ENCODE data around the gene UBE2G1. TPM values are rescaled to one million over a fixed set of nuclear protein-coding genes. Genes with fewer than 3 reads are reported as not detected.

The UBE2G1 gene
- total RNA-seq, 4 donors from 2014 or later, result 152 to 217 (median 180) TPM

GRCh38 chr17:4389079-4389478, 22.6 kb upstream of the UBE2G1 start:
- TF ChIP-seq POLR2A (IDR thresholded peaks at IDR 0.05), result no peak
- TF ChIP-seq CTCF (IDR thresholded peaks at IDR 0.05 in 4 of 5, conservative IDR thresholded peaks at IDR 0.05 in 1 of 5), result no peak
- H3K9me3 ChIP-seq, result no peaks in the 10 kb centered on the region
- H3K27ac ChIP-seq, result no peak overlapping the region
- ATAC-seq (no peak), DNase-seq (no peak)
- no peaks in the 10 kb centered on the region for H3K27me3 ChIP-seq
- in situ Hi-C loops (cut with MboI; ENCODE audit: low sequenced_read_pairs in 4 of 4) (no loop called here), intact Hi-C loops (cut with DNase I; ENCODE audit: low total_unique reads) (no loop called here)
- H3K4me3 ChIP-seq, result no peak overlapping the region
- H3K4me1 ChIP-seq, result no peaks in the 10 kb centered on the region
- H3K36me3 ChIP-seq, result no peaks in the 10 kb centered on the region

- Histone ChIP-seq H3K36me3 (no peaks in the 10 kb centered on the region), H3K27ac (no peak overlapping the region), H3K27me3 (no peaks in the 10 kb centered on the region), H3K4me1 (no peaks in the 10 kb centered on the region), H3K9me3 (no peaks in the 10 kb centered on the region), H3K4me3 (no peak overlapping the region)
- in situ Hi-C loops (cut with MboI; ENCODE audit: low sequenced_read_pairs in 4 of 4) (no loop called here), intact Hi-C loops (cut with DNase I; ENCODE audit: low total_unique reads) (no loop called here)
- ATAC-seq, result no peak
- TF ChIP-seq CTCF (IDR thresholded peaks at IDR 0.05 in 4 of 5, conservative IDR thresholded peaks at IDR 0.05 in 1 of 5), result no peak
- TF ChIP-seq POLR2A (IDR thresholded peaks at IDR 0.05), result no peak
- no peak for DNase-seq
Observed at GRCh38 chr17:4387137-4387536, 20.7 kb upstream of the UBE2G1 start.

GRCh38 chr17:4386406-4386805, 19.9 kb upstream of the UBE2G1 start:
- DNase-seq, result no peak
- intact Hi-C loops (cut with DNase I; ENCODE audit: low total_unique reads) (no loop called here), in situ Hi-C loops (cut with MboI; ENCODE audit: low sequenced_read_pairs in 4 of 4) (no loop called here)
- H3K27ac ChIP-seq, result no peak overlapping the region
- H3K27me3 ChIP-seq, result no peaks in the 10 kb centered on the region
- no peaks in the 10 kb centered on the region for H3K4me1 ChIP-seq
- TF ChIP-seq CTCF (IDR thresholded peaks at IDR 0.05 in 4 of 5, conservative IDR thresholded peaks at IDR 0.05 in 1 of 5) (no peak), POLR2A (IDR thresholded peaks at IDR 0.05) (no peak)
- H3K4me3 ChIP-seq, result no peak overlapping the region
- no peaks in the 10 kb centered on the region for H3K9me3 ChIP-seq
- H3K36me3 ChIP-seq, result no peaks in the 10 kb centered on the region
- no peak for ATAC-seq

GRCh38 chr17:4381690-4382671, 15.5 kb upstream of the UBE2G1 start:
- no peak for ATAC-seq
- Histone ChIP-seq H3K36me3 (no peaks in the 10 kb centered on the region), H3K4me1 (no peaks in the 10 kb centered on the region), H3K27ac (no peak overlapping the region), H3K27me3 (no peaks in the 10 kb centered on the region), H3K9me3 (no peaks in the 10 kb centered on the region), H3K4me3 (no peak overlapping the region)
- no peak for DNase-seq
- in situ Hi-C loops (cut with MboI; ENCODE audit: low sequenced_read_pairs in 4 of 4), result no loop called here
- intact Hi-C loops (cut with DNase I; ENCODE audit: low total_unique reads), result no loop called here
- TF ChIP-seq POLR2A (IDR thresholded peaks at IDR 0.05) (no peak), CTCF (IDR thresholded peaks at IDR 0.05 in 4 of 5, conservative IDR thresholded peaks at IDR 0.05 in 1 of 5) (no peak)
